OCI-LY7 (cell line): ENCODE measurements around the gene PTPN14. TPM values are rescaled to one million over a fixed set of nuclear protein-coding genes. Genes with fewer than 3 reads are reported as not detected.

Source experiments
- BruUV-seq: library from RNA; stranded (reverse); fragments of 400-500 nt; replicated peaks from 2 replicates; lab custom pipeline; 2021; lab: Mats Ljungman, UMichigan
- CTCF ChIA-PET: fragments of 300-600 bp; sonication (Branson Sonifier 250); formaldehyde crosslinking; loops from one replicate; lab custom pipeline; 2022; ENCODE audit warnings: antibody characterized with exemption; ENCODE audit not compliant: unreplicated experiment; lab: Charles Lee
- POLR2A ChIA-PET: fragments of 300-600 bp; sonication (Branson Sonifier 250); formaldehyde crosslinking; loops from one replicate; lab custom pipeline; 2022; ENCODE audit warnings: antibody characterized with exemption; lab: Charles Lee
- DNase-seq: peaks from one replicate; pipeline ENCODE4 v3.0.0-alpha.2; 2015; ENCODE audit warnings: low spot score
- H2AFZ ChIP-seq: fragments of 200-600 bp; sonication (generic), shearing (Covaris generic); 2 replicates; pipeline ENCODE4 v1.6.1; 2014; ENCODE audit warnings: mild to moderate bottlenecking, antibody characterized with exemption, low read length, moderate library complexity
- H3K27ac ChIP-seq: fragments of 200-600 bp; sonication (generic); 2 replicates; pipeline ENCODE4 v1.5.1; 2014; ENCODE audit warnings: mixed run types, low read depth, mild to moderate bottlenecking, moderate library complexity, low read length, inconsistent platforms; ENCODE audit not compliant: poor library complexity, severe bottlenecking
- H3K36me3 ChIP-seq: fragments of 200-600 bp; sonication (generic); 2 replicates; pipeline ENCODE4 v1.6.1; 2014; ENCODE audit warnings: mild to moderate bottlenecking, antibody characterized with exemption, low read length, moderate library complexity, mixed read lengths; ENCODE audit not compliant: insufficient read depth
- H3K4me1 ChIP-seq: fragments of 200-600 bp; sonication (generic); 2 replicates; pipeline ENCODE4 v1.5.1; 2014; ENCODE audit warnings: mild to moderate bottlenecking, low read length; ENCODE audit not compliant: insufficient read depth, poor library complexity, severe bottlenecking
- H3K4me2 ChIP-seq: fragments of 200-600 bp; sonication (generic); 2 replicates; pipeline ENCODE4 v1.6.1; 2014; ENCODE audit warnings: mild to moderate bottlenecking, low read length
- H3K4me3 ChIP-seq: fragments of 200-600 bp; sonication (generic); 2 replicates; pipeline ENCODE4 v1.5.1; 2014; ENCODE audit warnings: mild to moderate bottlenecking, low read depth, low read length; ENCODE audit not compliant: poor library complexity, severe bottlenecking
- H3K79me2 ChIP-seq: fragments of 200-600 bp; sonication (generic); 2 replicates; pipeline ENCODE4 v1.6.1; 2016; ENCODE audit warnings: low read depth, mild to moderate bottlenecking, low read length, moderate library complexity, mixed read lengths; ENCODE audit not compliant: insufficient read depth
- H3K9me2 ChIP-seq: fragments of 200-600 bp; sonication (generic); 2 replicates; pipeline ENCODE4 v1.6.1; 2016; ENCODE audit warnings: mild to moderate bottlenecking, low read length, mixed read lengths; ENCODE audit not compliant: insufficient read depth
- H3K9me3 ChIP-seq: fragments of 200-600 bp; sonication (generic); 2 replicates; pipeline ENCODE4 v1.6.1; 2014; ENCODE audit warnings: mild to moderate bottlenecking, mixed run types, low read length, mixed read lengths
- H4K20me1 ChIP-seq: fragments of 200-600 bp; sonication (generic); 2 replicates; pipeline ENCODE4 v1.6.1; 2014; ENCODE audit warnings: mild to moderate bottlenecking, antibody characterized with exemption, low read length, moderate library complexity, mixed read lengths; ENCODE audit not compliant: insufficient read depth
- EZH2phosphoT487 ChIP-seq: fragments of 200-600 bp; sonication (generic); IDR thresholded peaks from 2 replicates; pipeline ENCODE4 v1.6.1; 2018; ENCODE audit warnings: low read depth, borderline replicate concordance, mild to moderate bottlenecking, mixed run types, antibody characterized with exemption, low read length, moderate library complexity, mixed read lengths
- intact Hi-C: fragments of 100-400 bp; cut with micrococcal nuclease; formaldehyde crosslinking; loops from one replicate; pipeline ENCODE4 v1.10.0; 2022; ENCODE audit not compliant: unreplicated experiment
- total RNA-seq, 2 experiments: library from RNA; depleted of rRNA in 1 of 2; stranded (reverse); fragments of >200 nt in 1 of 2; shearing (Covaris generic) in 1 of 2; gene quantifications; 2 replicates each; pipeline ENCODE4 v1.2.3, GENCODE V29; 2014 to 2022
- TF ChIP-seq, protein P1 (sequence below): fragments of 200-600 bp; sonication (generic); conservative IDR thresholded peaks from 2 replicates; pipeline ENCODE4 v1.5.1; 2014; ENCODE audit warnings: mild to moderate bottlenecking, antibody characterized with exemption, low read length, moderate library complexity, mixed read lengths

Gene PTPN14
- total RNA-seq, 2 experiments from 2014 or later, result not detected

DNA sequence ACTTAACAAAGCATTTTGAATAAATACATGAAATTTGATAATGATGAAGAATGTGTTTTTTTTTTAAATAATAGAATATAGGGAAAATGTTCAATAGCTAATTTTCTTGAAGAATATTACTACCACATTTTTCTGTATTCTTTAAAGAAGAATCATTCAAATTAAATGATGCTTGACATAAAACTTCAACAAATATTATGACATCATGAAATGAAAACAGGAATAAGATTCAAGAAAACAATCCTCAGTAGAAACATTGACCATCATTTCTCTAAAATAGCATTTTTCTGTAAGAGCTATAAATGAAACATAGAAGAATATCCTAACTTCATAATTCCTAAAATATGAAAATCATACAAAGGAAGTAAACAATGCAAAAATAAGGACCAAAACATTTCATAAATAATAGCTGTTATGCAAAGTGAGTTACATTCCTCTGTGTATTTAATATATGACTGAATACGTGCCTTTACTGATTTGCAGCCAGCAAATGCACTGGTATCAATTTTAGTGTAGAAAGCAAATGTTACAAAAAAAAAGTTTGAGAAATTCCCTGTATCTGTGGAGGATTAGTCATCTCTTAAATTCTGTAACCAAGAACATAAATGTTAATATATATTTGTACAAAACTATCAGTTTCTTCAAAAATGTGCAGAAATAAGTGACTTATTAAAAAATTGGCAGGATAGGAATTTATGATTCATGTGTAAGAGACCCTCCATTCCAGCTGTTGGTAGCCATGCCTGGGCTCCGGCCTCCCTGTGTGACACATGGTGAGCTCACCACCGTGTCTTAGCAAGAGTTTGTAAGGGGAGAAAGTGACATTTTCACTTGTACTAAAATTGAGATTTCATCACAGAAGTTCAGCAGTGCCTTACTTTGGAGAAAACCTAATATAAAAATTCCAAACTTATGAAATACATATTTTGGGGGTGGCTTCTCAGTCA lies 15.0 kb upstream of the PTPN14 start:
- Histone ChIP-seq H3K9me3 (no peaks in the 10 kb centered on the region), H3K79me2 (no peaks in the 10 kb centered on the region), H3K4me3 (no peak overlapping the region), H2AFZ (no peak overlapping the region), H4K20me1 (no peaks in the 10 kb centered on the region), H3K36me3 (no peaks in the 10 kb centered on the region), H3K4me1 (no peaks in the 10 kb centered on the region), H3K27ac (no peak overlapping the region), H3K9me2 (no peaks in the 10 kb centered on the region), H3K4me2 (no peak overlapping the region)
- no TSS peak for BruUV-seq
- intact Hi-C loops, result no loop called here
- TF ChIP-seq EZH2phosphoT487, result no peak
- TF ChIP-seq, protein P1, sequence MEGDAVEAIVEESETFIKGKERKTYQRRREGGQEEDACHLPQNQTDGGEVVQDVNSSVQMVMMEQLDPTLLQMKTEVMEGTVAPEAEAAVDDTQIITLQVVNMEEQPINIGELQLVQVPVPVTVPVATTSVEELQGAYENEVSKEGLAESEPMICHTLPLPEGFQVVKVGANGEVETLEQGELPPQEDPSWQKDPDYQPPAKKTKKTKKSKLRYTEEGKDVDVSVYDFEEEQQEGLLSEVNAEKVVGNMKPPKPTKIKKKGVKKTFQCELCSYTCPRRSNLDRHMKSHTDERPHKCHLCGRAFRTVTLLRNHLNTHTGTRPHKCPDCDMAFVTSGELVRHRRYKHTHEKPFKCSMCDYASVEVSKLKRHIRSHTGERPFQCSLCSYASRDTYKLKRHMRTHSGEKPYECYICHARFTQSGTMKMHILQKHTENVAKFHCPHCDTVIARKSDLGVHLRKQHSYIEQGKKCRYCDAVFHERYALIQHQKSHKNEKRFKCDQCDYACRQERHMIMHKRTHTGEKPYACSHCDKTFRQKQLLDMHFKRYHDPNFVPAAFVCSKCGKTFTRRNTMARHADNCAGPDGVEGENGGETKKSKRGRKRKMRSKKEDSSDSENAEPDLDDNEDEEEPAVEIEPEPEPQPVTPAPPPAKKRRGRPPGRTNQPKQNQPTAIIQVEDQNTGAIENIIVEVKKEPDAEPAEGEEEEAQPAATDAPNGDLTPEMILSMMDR, result no peak
- ChIA-PET CTCF (no interaction called here), POLR2A (interaction anchor here (0.7 to 1.3 kb wide), 4 partner anchors 10 to 951 kb away, joined by 3 to 4 read pairs (median 4); no protein-coding TSS in a partner anchor)
- no peak for DNase-seq

DNA sequence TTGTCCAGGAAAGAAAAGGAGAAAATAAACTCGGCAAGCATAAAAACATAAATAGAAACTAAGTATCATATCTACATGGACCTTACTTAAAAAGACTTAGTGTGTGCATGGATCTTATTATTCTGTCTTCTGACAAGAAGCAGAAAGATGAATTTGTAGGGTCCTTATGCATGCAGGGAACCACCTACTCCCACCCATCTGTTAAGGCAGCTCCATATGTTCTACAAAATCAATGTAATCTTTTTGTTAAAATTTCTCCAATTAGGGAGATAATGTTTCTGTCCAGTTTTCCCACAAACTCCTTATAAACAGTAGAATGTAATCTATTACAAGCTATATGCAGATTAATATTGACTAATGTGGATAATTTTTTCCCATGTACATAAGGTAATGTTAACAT lies 13.9 kb upstream of the PTPN14 start:
- no peaks in the 10 kb centered on the region for H3K79me2 ChIP-seq
- no peak overlapping the region for H2AFZ ChIP-seq
- no peak for TF ChIP-seq EZH2phosphoT487
- TF ChIP-seq, protein P1, result no peak
- ChIA-PET CTCF (no interaction called here), POLR2A (interaction anchor here (1.1 to 1.3 kb wide), 2 partner anchors 8 to 29 kb away, joined by 4 read pairs; no protein-coding TSS in a partner anchor)
- no peak for DNase-seq
- no peaks in the 10 kb centered on the region for H3K9me2 ChIP-seq
- no peak overlapping the region for H3K27ac ChIP-seq
- H3K4me1 ChIP-seq, result no peaks in the 10 kb centered on the region
- H4K20me1 ChIP-seq, result no peaks in the 10 kb centered on the region
- no peak overlapping the region for H3K4me2 ChIP-seq
- intact Hi-C loops, result no loop called here
- BruUV-seq, result no TSS peak
- no peaks in the 10 kb centered on the region for H3K9me3 ChIP-seq
- H3K4me3 ChIP-seq, result no peak overlapping the region
- no peaks in the 10 kb centered on the region for H3K36me3 ChIP-seq

DNA sequence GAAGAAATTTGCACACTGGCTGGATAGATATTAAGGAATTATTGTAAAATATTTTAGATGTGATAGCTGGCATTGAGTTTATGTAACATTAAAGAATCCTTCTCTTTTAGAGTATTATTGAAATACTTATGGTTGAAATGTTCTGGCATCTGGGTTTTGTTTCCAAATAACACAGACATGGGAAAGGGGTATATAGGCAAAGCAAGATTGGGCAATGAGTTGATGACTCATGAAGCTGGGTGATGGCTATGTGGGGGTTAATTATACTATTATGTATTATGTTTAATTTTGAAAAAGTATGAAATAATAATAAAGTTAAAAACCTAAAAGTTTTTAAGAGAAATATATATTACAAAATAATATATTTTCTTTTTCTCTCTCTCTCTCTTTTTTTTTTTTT lies 12.5 kb upstream of the PTPN14 start:
- Histone ChIP-seq H3K79me2 (no peaks in the 10 kb centered on the region), H3K27ac (no peak overlapping the region), H2AFZ (no peak overlapping the region), H3K4me1 (no peaks in the 10 kb centered on the region), H3K9me3 (no peaks in the 10 kb centered on the region), H4K20me1 (no peaks in the 10 kb centered on the region), H3K9me2 (no peaks in the 10 kb centered on the region), H3K4me2 (no peak overlapping the region), H3K36me3 (no peaks in the 10 kb centered on the region), H3K4me3 (no peak overlapping the region)
- TF ChIP-seq, protein P1, result no peak
- TF ChIP-seq EZH2phosphoT487, result no peak
- DNase-seq, result no peak
- intact Hi-C loops, result no loop called here
- BruUV-seq, result no TSS peak
- CTCF ChIA-PET, result no interaction called here
- POLR2A ChIA-PET, result interaction anchor here (1.6 kb wide), 1 partner anchor 74 kb away, joined by 4 read pairs; no protein-coding TSS in a partner anchor
